ENCODE results near the gene CELF4. TPM values are rescaled to one million over a fixed set of nuclear protein-coding genes. Genes with fewer than 3 reads are reported as not detected.

Gene CELF4
- total RNA-seq, 4 donors from 2014 or later = 0.32 to 0.81 (median 0.77) TPM

- H3K4me3 ChIP-seq = no peak overlapping the region
- H3K36me3 ChIP-seq = no peaks in the 10 kb centered on the region
- H3K27me3 ChIP-seq = peaks cover 23% of the 10 kb centered on the region
- 70% methylated on average over 1 of the region's 2 CpGs; no CpG with 5 or more reads in 1 of the 2 donors for WGBS, 2 donors (ENCODE audit: low coverage in 1 of 2)
- TF ChIP-seq EP300 (IDR thresholded peaks at IDR 0.05) (no peak), POLR2A (IDR thresholded peaks at IDR 0.05) (no peak), CTCF (IDR thresholded peaks at IDR 0.05) (no peak), POLR2AphosphoS5 (IDR thresholded peaks at IDR 0.05) (no peak)
- H3K9me3 ChIP-seq = no peaks in the 10 kb centered on the region
- no peak for ATAC-seq
- peaks cover 0 to 26% (median 0%) of the 10 kb centered on the region in 3 donors for H3K4me1 ChIP-seq
- no peak overlapping the region for H3K27ac ChIP-seq
These were observed 116.0 kb downstream of the CELF4 start for GRCh38 chr18:37449618-37450017.

GRCh38 chr18:37448946-37449345 is 116.7 kb downstream of the CELF4 start:
- WGBS, 2 donors (ENCODE audit: low coverage in 1 of 2) = 100% methylated on average over 1 to 2 of the region's 4 CpGs
- ATAC-seq = no peak
- TF ChIP-seq POLR2A (IDR thresholded peaks at IDR 0.05) (no peak), POLR2AphosphoS5 (IDR thresholded peaks at IDR 0.05) (no peak), CTCF (IDR thresholded peaks at IDR 0.05) (no peak), EP300 (IDR thresholded peaks at IDR 0.05) (no peak)

GRCh38 chr18:37447962-37448888 is 117.4 kb downstream of the CELF4 start:
- no peaks in the 10 kb centered on the region for H3K36me3 ChIP-seq
- peaks cover 34% of the 10 kb centered on the region for H3K27me3 ChIP-seq
- WGBS, 2 donors (ENCODE audit: low coverage in 1 of 2) = 81% methylated on average over 5 of the region's 22 CpGs; no CpG with 5 or more reads in 1 of the 2 donors
- no peak overlapping the region for H3K4me3 ChIP-seq
- no peak for ATAC-seq
- TF ChIP-seq POLR2AphosphoS5 (IDR thresholded peaks at IDR 0.05) (no peak), CTCF (IDR thresholded peaks at IDR 0.05) (no peak), EP300 (IDR thresholded peaks at IDR 0.05) (no peak), POLR2A (IDR thresholded peaks at IDR 0.05) (no peak)
- H3K27ac ChIP-seq = no peak overlapping the region
- H3K4me1 ChIP-seq = peaks cover 0 to 21% (median 0%) of the 10 kb centered on the region in 3 donors
- H3K9me3 ChIP-seq = no peaks in the 10 kb centered on the region

More at GRCh38 chr18:37448946-37449345, 116.7 kb downstream of the CELF4 start:
- H3K36me3 ChIP-seq = no peaks in the 10 kb centered on the region
- no peak overlapping the region for H3K4me3 ChIP-seq
- H3K4me1 ChIP-seq = peaks cover 0 to 26% (median 0%) of the 10 kb centered on the region in 3 donors
- no peaks in the 10 kb centered on the region for H3K9me3 ChIP-seq
- peaks cover 29% of the 10 kb centered on the region for H3K27me3 ChIP-seq
- no peak overlapping the region for H3K27ac ChIP-seq

GRCh38 chr18:37445836-37446235 is 119.8 kb downstream of the CELF4 start:
- Histone ChIP-seq H3K4me1 (peaks cover 0 to 7% (median 0%) of the 10 kb centered on the region in 3 donors), H3K36me3 (no peaks in the 10 kb centered on the region), H3K27me3 (peaks cover 44% of the 10 kb centered on the region), H3K27ac (no peak overlapping the region), H3K4me3 (no peak overlapping the region), H3K9me3 (no peaks in the 10 kb centered on the region)
- 87 to 89% methylated on average over 3 to 4 of the region's 10 CpGs for WGBS, 2 donors (ENCODE audit: low coverage in 1 of 2)
- ATAC-seq = no peak
- TF ChIP-seq CTCF (IDR thresholded peaks at IDR 0.05) = no peak
- no peak for TF ChIP-seq POLR2A (IDR thresholded peaks at IDR 0.05)
- no peak for TF ChIP-seq POLR2AphosphoS5 (IDR thresholded peaks at IDR 0.05)
